IPS DF 6.9 (cell line): ENCODE data around the gene SUPV3L1.

ENCODE experiments used
- DNase-seq: peaks from one replicate; pipeline ENCODE4 v3.0.0-alpha.2; 2013; ENCODE audit warnings: low read depth, low spot score
- H3K27ac ChIP-seq: one replicate; pipeline ENCODE4 v1.5.1; 2013; ENCODE audit warnings: low read length, control low read depth
- H3K27me3 ChIP-seq: 2 replicates; pipeline ENCODE4 v1.6.1; 2013; ENCODE audit warnings: mild to moderate bottlenecking, low read length; ENCODE audit not compliant: control insufficient read depth, insufficient read depth
- H3K36me3 ChIP-seq: 2 replicates; pipeline ENCODE4 v1.6.1; 2013; ENCODE audit warnings: low read length; ENCODE audit not compliant: control insufficient read depth, insufficient read depth
- H3K4me1 ChIP-seq: 2 replicates; pipeline ENCODE4 v1.6.1; 2013; ENCODE audit warnings: low read length; ENCODE audit not compliant: control insufficient read depth, insufficient read depth
- H3K4me3 ChIP-seq: 2 replicates; pipeline ENCODE4 v1.5.1; 2013; ENCODE audit warnings: mild to moderate bottlenecking, low read length
- H3K9me3 ChIP-seq: 2 replicates; pipeline ENCODE4 v1.6.1; 2013; ENCODE audit warnings: low read length, inconsistent platforms; ENCODE audit not compliant: control insufficient read depth, insufficient read depth
- WGBS: extraction: QIAGEN DNeasy Blood & Tissue Kit; methylation state at CpG from one replicate; pipeline ENCODE4 v1.1.7; 2013; ENCODE audit warnings: mixed read lengths, missing lambda C conversion rate; ENCODE audit not compliant: insufficient read length, insufficient coverage; 5-methylcytosine and 5-hydroxymethylcytosine counted together

The SUPV3L1 gene

DNA sequence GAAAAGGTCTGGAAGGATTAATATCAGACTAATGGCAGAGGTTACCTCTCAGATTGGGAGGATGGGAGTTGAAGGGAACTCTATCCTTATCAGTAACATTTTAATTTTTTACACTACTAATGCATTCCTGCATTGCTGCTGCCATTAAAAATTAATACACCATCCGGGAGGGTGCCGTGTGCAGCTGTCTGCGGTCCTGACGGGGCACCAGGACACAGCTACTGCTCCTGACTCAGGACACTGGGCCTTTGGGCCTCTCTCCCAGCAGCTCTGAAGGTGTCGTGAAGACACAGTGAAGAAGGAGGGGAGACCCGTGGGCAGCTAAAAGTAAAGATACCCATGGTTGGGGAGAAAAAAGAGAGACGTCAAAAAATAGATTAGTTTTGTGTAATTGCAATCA, 74.8 kb downstream of the SUPV3L1 start:
- Histone ChIP-seq H3K4me3 (no peak overlapping the region), H3K27me3 (no peaks in the 10 kb centered on the region), H3K9me3 (no peaks in the 10 kb centered on the region), H3K27ac (no peak overlapping the region), H3K4me1 (no peaks in the 10 kb centered on the region), H3K36me3 (no peaks in the 10 kb centered on the region)
- WGBS: no CpG with 5 or more reads among the region's 7 CpGs
- no peak for DNase-seq
